Left renal pelvis (tissue), 4 donors: ENCODE data around the gene GHITM. TPM values are rescaled to one million over a fixed set of nuclear protein-coding genes. Genes with fewer than 3 reads are reported as not detected.

Experiments
- DNase-seq, 4 donors: peaks; one replicate each; pipeline ENCODE4 v3.0.0-alpha.2; 2013; ENCODE audit warnings: low read depth in 4 of 4, low spot score in 3 of 4
- polyA plus RNA-seq, 4 donors: library from polyadenylated mRNA; unstranded; fragments of 120-200 nt; gene quantifications; one replicate each; pipeline ENCODE4 v1.2.1, GENCODE V29; 2013; ENCODE audit not compliant: insufficient read length in 4 of 4

The GHITM gene
- polyA plus RNA-seq, 4 donors, result 116 to 191 (median 175) TPM

DNA sequence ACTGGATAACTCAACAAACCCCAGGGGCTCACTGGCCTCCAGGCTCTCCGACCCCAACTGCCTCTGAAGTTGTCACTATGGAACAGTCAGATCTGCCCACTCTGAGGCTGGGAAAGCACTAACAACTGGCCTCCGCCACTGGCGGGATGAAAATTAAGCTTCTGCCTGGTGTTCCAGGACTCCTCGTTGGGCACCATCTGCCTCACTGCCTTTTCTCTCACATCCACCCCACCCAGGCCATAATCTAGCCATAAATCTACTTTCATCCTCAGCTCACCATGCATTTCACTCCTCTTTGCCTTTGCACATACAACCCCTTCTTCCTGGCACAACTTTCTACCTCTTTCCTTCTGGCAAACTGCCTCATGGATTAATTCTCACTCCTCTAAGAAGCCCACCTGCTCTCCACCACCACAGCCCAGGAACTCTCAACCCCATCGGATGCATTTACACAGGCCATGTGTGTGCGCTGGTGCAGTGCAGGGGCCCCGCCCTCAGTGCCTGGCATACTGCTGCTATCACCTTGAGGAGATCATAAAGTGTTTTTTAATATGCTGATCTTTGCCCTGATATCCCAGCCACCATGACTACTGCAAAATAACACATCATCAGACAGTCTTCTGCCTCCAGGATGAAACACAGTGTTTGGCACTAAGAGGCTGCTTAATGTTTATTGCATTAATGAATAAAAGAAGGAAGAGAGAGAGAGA, 59.1 kb downstream of the GHITM start:
- no peak for DNase-seq

- DNase-seq, result no peak
Observed at GRCh38 chr10:84200537-84201243, 61.4 kb downstream of the GHITM start.

GRCh38 chr10:84201244-84201606, 61.9 kb downstream of the GHITM start:
- no peak for DNase-seq

- DNase-seq, result no peak
Observed at GRCh38 chr10:84201682-84202081, 62.4 kb downstream of the GHITM start.

GRCh38 chr10:84202349-84202748, 63.0 kb downstream of the GHITM start:
- DNase-seq, result no peak

Other genes with a start within 250 kb of the GHITM start
- gene GPR15LG, start 34.3 kb downstream of the GHITM start, polyA plus RNA-seq, result 1 to 10 TPM in 2 of 4 donors, under 1 TPM in 1, not detected in 1; 0.19 to 1.5 (median 1.0) TPM
- gene CDHR1, start 55.0 kb downstream of the GHITM start, polyA plus RNA-seq, result 1 to 10 TPM in 1 of 4 donors, under 1 TPM in 3; 0.14 to 1.2 (median 0.88) TPM
- gene LRIT2, start 86.0 kb downstream of the GHITM start, polyA plus RNA-seq, result not detected
- not detected for gene LRIT1, start 102.0 kb downstream of the GHITM start, polyA plus RNA-seq
- not detected for gene RGR, start 105.5 kb downstream of the GHITM start, polyA plus RNA-seq
- gene CCSER2, start 189.1 kb downstream of the GHITM start, polyA plus RNA-seq, result 10 to 100 TPM; 26.2 to 37.1 (median 32.7) TPM